Mucosa of stomach (tissue), 1 donor: ENCODE measurements around the gene PCDHA2.
"Not testable (repeated sequence)": the region's sequence is repeated elsewhere in the genome, so short reads cannot be mapped to it uniquely, and the experiment has no call there.

ENCODE experiments used
- H3K27me3 ChIP-seq: one replicate; pipeline ENCODE4 v1.7.0; 2013; ENCODE audit warnings: mild to moderate bottlenecking, low read length; ENCODE audit not compliant: control insufficient read depth, insufficient read depth
- H3K36me3 ChIP-seq: one replicate; pipeline ENCODE4 v1.7.0; 2013; ENCODE audit warnings: low read length; ENCODE audit not compliant: control insufficient read depth, insufficient read depth
- H3K4me1 ChIP-seq: one replicate; pipeline ENCODE4 v1.7.0; 2013; ENCODE audit warnings: mild to moderate bottlenecking, low read length; ENCODE audit not compliant: control insufficient read depth, insufficient read depth
- H3K4me3 ChIP-seq: one replicate; pipeline ENCODE4 v1.7.0; 2013; ENCODE audit warnings: low read length
- H3K9ac ChIP-seq: one replicate; pipeline ENCODE4 v1.7.0; 2013; ENCODE audit warnings: mild to moderate bottlenecking, low read length, moderate library complexity
- H3K9me3 ChIP-seq: one replicate; pipeline ENCODE4 v1.7.0; 2013; ENCODE audit warnings: mild to moderate bottlenecking, low read length, moderate library complexity; ENCODE audit not compliant: control insufficient read depth
- donor health status: Pancreatic carcinoma.

Gene PCDHA2

DNA sequence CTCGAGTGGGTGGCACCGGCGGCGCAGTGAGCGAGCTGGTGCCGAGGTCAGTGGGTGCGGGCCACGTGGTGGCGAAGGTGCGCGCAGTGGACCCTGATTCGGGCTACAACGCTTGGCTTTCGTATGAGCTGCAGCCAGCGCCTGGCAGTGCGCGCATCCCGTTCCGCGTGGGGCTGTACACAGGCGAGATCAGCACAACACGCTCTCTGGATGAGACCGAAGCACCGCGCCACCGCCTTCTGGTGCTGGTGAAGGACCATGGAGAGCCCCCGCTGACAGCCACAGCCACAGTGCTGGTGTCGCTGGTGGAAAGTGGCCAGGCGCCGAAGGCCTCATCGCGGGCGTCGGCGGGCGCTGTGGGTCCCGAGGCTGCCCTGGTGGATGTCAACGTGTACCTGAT, 28.8 kb downstream of the PCDHA2 start:
- Histone ChIP-seq H3K36me3 (no peaks in the 10 kb centered on the region), H3K4me1 (no peaks in the 10 kb centered on the region), H3K4me3 (no peak overlapping the region), H3K9ac (no peak overlapping the region), H3K27me3 (no peaks in the 10 kb centered on the region), H3K9me3 (no peaks in the 10 kb centered on the region)

GRCh38 chr5:140827704-140828361, 33.2 kb downstream of the PCDHA2 start, which contains the start of gene PCDHA6:
TSS of gene PCDHA6 (plus strand) at chr5:140827960. CDS start at chr5:140828092, 132 bp downstream.
- Histone ChIP-seq H3K27me3 (no peaks in the 10 kb centered on the region), H3K9ac (no peak within 1 kb of the TSS), H3K4me3 (no peak within 1 kb of the TSS), H3K36me3 (no peaks in the 10 kb centered on the region), H3K4me1 (no peaks in the 10 kb centered on the region), H3K9me3 (no peaks in the 10 kb centered on the region)

- Histone ChIP-seq H3K4me3 (no peak overlapping the region), H3K9ac (no peak overlapping the region), H3K9me3 (no peaks in the 10 kb centered on the region), H3K27me3 (no peaks in the 10 kb centered on the region), H3K4me1 (no peaks in the 10 kb centered on the region), H3K36me3 (no peaks in the 10 kb centered on the region)
Observed at GRCh38 chr5:140828362-140828737, 33.7 kb downstream of the PCDHA2 start.

- H3K4me3 ChIP-seq, H3K27me3 ChIP-seq, H3K9me3 ChIP-seq: not testable (repeated sequence)
Observed at GRCh38 chr5:140829511-140830501, 35.2 kb downstream of the PCDHA2 start.

DNA sequence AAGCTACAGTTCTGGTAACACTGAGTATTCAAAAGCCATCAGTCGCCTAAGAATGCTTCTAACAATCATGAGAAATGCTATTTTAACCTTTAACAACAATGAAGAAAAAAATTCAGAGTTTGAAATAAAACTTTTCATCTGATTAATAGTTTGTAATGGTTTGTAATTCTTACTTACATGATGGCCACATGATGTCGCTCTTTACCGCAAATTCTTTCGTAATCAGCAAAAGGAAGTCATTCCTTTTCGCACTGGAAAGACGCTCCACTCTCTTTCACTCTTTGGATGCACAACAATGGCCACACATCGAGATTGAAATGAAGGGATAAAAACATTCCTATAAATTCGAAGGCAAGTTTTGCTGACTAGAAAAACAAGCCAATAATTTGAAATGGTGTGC, 39.3 kb downstream of the PCDHA2 start, which contains the start of gene PCDHA7:
Gene PCDHA7 (plus strand): TSS at position 277 of the 400 bp plus-strand sequence. CDS start 115 bp downstream, at position 392.
- Histone ChIP-seq H3K27me3 (no peaks in the 10 kb centered on the region), H3K4me3 (no peak within 1 kb of the TSS), H3K9me3 (no peaks in the 10 kb centered on the region), H3K9ac (no peak within 1 kb of the TSS), H3K4me1 (no peaks in the 10 kb centered on the region), H3K36me3 (no peaks in the 10 kb centered on the region)

More at GRCh38 chr5:140829511-140830501, 35.2 kb downstream of the PCDHA2 start:
- H3K36me3 ChIP-seq, H3K9ac ChIP-seq, H3K4me1 ChIP-seq: not testable (repeated sequence)

DNA sequence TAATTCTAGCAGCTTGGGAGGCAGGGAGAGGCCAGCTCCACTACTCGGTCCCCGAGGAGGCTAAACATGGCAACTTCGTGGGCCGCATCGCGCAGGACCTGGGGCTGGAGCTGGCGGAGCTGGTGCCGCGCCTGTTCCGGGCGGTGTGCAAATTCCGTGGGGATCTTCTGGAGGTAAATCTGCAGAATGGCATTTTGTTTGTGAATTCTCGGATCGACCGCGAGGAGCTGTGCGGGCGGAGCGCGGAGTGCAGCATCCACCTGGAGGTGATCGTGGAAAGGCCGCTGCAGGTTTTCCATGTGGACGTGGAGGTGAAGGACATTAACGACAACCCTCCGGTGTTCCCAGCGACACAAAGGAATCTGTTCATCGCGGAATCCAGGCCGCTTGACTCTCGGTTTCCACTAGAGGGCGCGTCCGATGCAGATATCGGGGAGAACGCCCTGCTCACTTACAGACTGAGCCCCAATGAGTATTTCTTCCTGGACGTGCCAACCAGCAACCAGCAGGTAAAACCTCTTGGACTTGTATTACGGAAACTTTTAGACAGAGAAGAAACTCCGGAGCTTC, 39.9 kb downstream of the PCDHA2 start:
- not testable (repeated sequence) for H3K27me3 ChIP-seq, H3K9ac ChIP-seq, H3K4me3 ChIP-seq, H3K4me1 ChIP-seq, H3K36me3 ChIP-seq, H3K9me3 ChIP-seq

- Histone ChIP-seq H3K4me1 (no peaks in the 10 kb centered on the region), H3K27me3 (no peaks in the 10 kb centered on the region), H3K9me3 (no peaks in the 10 kb centered on the region), H3K4me3 (no peak overlapping the region), H3K9ac (no peak overlapping the region), H3K36me3 (no peaks in the 10 kb centered on the region)
Observed at GRCh38 chr5:140835622-140836510, 41.2 kb downstream of the PCDHA2 start.

GRCh38 chr5:140840978-140841962, 46.6 kb downstream of the PCDHA2 start, which contains the start of gene PCDHA8:
TSS of gene PCDHA8 (plus strand) at chr5:140841187. CDS start at chr5:140841322, 135 bp downstream.
- H3K4me1 ChIP-seq, result no peaks in the 10 kb centered on the region
- H3K4me3 ChIP-seq, result no peak within 1 kb of the TSS

GRCh38 chr5:140842798-140843733, 48.4 kb downstream of the PCDHA2 start:
- H3K27me3 ChIP-seq, result no peaks in the 10 kb centered on the region
- no peak overlapping the region for H3K4me3 ChIP-seq
- H3K36me3 ChIP-seq, result no peaks in the 10 kb centered on the region
- H3K9ac ChIP-seq, result no peak overlapping the region
- H3K4me1 ChIP-seq, result no peaks in the 10 kb centered on the region
- H3K9me3 ChIP-seq, result no peaks in the 10 kb centered on the region

More at GRCh38 chr5:140840978-140841962, 46.6 kb downstream of the PCDHA2 start, which contains the start of gene PCDHA8:
- Histone ChIP-seq H3K9ac (no peak within 1 kb of the TSS), H3K27me3 (no peaks in the 10 kb centered on the region), H3K9me3 (no peaks in the 10 kb centered on the region), H3K36me3 (no peaks in the 10 kb centered on the region)
